ENCODE measurements around the gene PTPRN2. TPM values are rescaled to one million over a fixed set of nuclear protein-coding genes. Genes with fewer than 3 reads are reported as not detected.
A peak's percentile ranks its signal among the peaks of the same experiment; 100 is the strongest.

Gene PTPRN2
- total and polyA plus RNA-seq, 2 of the 8 experiments (the other 6 are each of a cell fraction or from before 2014, with no cell fraction given), result 2.6 to 4.5 TPM

- no peak overlapping the region for H2BK120ac ChIP-seq (replicated peaks; ENCODE audit: low read depth, low read length)
- peaks cover 0 to 17% (median 0%) of the 10 kb centered on the region in 4 experiments; a peak in 1 of 8 replicates for H3K36me3 ChIP-seq (ENCODE audit: control insufficient read depth in 2 of 4, insufficient read depth in 4 of 4, low read length in 3 of 4)
- H3K4me2 ChIP-seq (ENCODE audit: insufficient read depth in 1 of 2, low read depth in 2 of 2, low read length in 2 of 2), result peak overlapping the region; percentile 56 to 78; a peak in 1 of 4 replicates
- no peak overlapping the region for H3K23ac ChIP-seq (ENCODE audit: insufficient read length)
- no peak overlapping the region for H2BK15ac ChIP-seq (ENCODE audit: low read length)
- no peaks in the 10 kb centered on the region; a peak in 1 of 4 replicates for H3K9me3 ChIP-seq (ENCODE audit: insufficient read depth in 2 of 2, low read depth in 1 of 2, low read length in 1 of 2)
- no peaks in the 10 kb centered on the region for H3K79me2 ChIP-seq (ENCODE audit: control insufficient read depth in 1 of 2, insufficient read depth in 2 of 2, low read length in 2 of 2)
- CTCF ChIA-PET (ENCODE audit: partially characterized antibody), result no interaction called here
- DNase-seq (ENCODE audit: low read depth in 1 of 2, low spot score in 2 of 2), result peak in 1 of 2 experiments; percentile 38
- peaks cover 25 to 30% of the 10 kb centered on the region in 2 experiments for H4K20me1 ChIP-seq (replicated peaks in 1 of 2; ENCODE audit: control insufficient read depth in 1 of 2, insufficient read depth in 2 of 2, low read length in 2 of 2)
- no peak overlapping the region for H3K9ac ChIP-seq (replicated peaks in 1 of 4; ENCODE audit: extremely low read depth in 1 of 4, low read depth in 3 of 4, low read length in 3 of 4)
- no peak overlapping the region for H4K8ac ChIP-seq (ENCODE audit: extremely low read depth, insufficient read depth, low read length)
- peaks cover 7 to 40% (median 20%) of the 10 kb centered on the region in 4 experiments for H3K4me1 ChIP-seq (replicated peaks in 1 of 4; ENCODE audit: control insufficient read depth in 3 of 4, insufficient read depth in 4 of 4, low read length in 3 of 4)
- H3K27ac ChIP-seq (ENCODE audit: low read depth, low read length), result no peak overlapping the region
- no peak overlapping the region for H2AK5ac ChIP-seq (ENCODE audit: low read depth, low read length)
- H3K4me3 ChIP-seq (ENCODE audit: extremely low read depth in 1 of 4, insufficient read depth in 2 of 4, low read depth in 3 of 4, low read length in 4 of 4), result peak overlapping the region in 2 of 4 experiments; percentile 5 to 58; a peak in 3 of 8 replicates
- no peak overlapping the region for H3K4ac ChIP-seq (replicated peaks; ENCODE audit: insufficient read length, low read depth, low read length)
- H3K14ac ChIP-seq (ENCODE audit: insufficient read length), result no peak overlapping the region
- no peak overlapping the region for H4K5ac ChIP-seq (ENCODE audit: insufficient read length, low read depth, low read length)
- H3K23me2 ChIP-seq (ENCODE audit: low read depth, low read length), result peaks cover 13% of the 10 kb centered on the region; the same call in 1 of the 2 replicates
- H2BK12ac ChIP-seq (ENCODE audit: low read depth, low read length), result no peak overlapping the region
- peaks cover 87 to 95% (median 91%) of the 10 kb centered on the region in 4 experiments for H3K27me3 ChIP-seq (replicated peaks in 1 of 4; ENCODE audit: control insufficient read depth in 3 of 4, extremely low read depth in 1 of 4, insufficient read depth in 3 of 4, low read length in 3 of 4)
- H2BK20ac ChIP-seq (ENCODE audit: low read length), result no peak overlapping the region
- H4K91ac ChIP-seq (replicated peaks; ENCODE audit: insufficient read length, low read length), result no peak overlapping the region
- FAIRE-seq, result no peak
- WGBS, 2 experiments (ENCODE audit: extremely low coverage in 1 of 2, insufficient coverage in 1 of 2, insufficient read length in 1 of 2, insufficient replicate concordance in 2 of 2, low coverage in 1 of 2, low lambda C conversion rate in 2 of 2, missing lambda C conversion rate in 1 of 2), result 8% methylated on average over 13 of the region's 13 CpGs; no CpG with 5 or more reads in 1 of the 2 experiments
- POLR2A ChIA-PET (ENCODE audit: partially characterized antibody), result no interaction called here
- H3K56ac ChIP-seq (replicated peaks; ENCODE audit: insufficient read length, low read depth, low read length), result no peak overlapping the region
- H3K79me1 ChIP-seq (ENCODE audit: low read depth, low read length), result no peaks in the 10 kb centered on the region
- H2AFZ ChIP-seq (ENCODE audit: low read length), result no peak overlapping the region
- no peak overlapping the region; the same call in 1 of the 2 replicates for H3K18ac ChIP-seq (ENCODE audit: extremely low read depth, low read length)
- TF ChIP-seq RNF2 (IDR thresholded peaks at IDR 0.05; ENCODE audit: borderline replicate concordance, low read depth, low read length, missing control alignments, poor library complexity, severe bottlenecking) (peak; percentile 90), EZH2 (IDR thresholded peaks at IDR 0.05; ENCODE audit: low read depth, low read length, severe bottlenecking) (peak; percentile 45), EP300 (IDR thresholded peaks at IDR 0.05; ENCODE audit: borderline replicate concordance in 1 of 2, low read depth in 2 of 2, low read length in 2 of 2) (no peak), SUZ12 (IDR thresholded peaks at IDR 0.05; ENCODE audit: low read length) (peak; percentile 91)
- TF ChIP-seq, protein P1, sequence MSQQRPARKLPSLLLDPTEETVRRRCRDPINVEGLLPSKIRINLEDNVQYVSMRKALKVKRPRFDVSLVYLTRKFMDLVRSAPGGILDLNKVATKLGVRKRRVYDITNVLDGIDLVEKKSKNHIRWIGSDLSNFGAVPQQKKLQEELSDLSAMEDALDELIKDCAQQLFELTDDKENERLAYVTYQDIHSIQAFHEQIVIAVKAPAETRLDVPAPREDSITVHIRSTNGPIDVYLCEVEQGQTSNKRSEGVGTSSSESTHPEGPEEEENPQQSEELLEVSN (IDR thresholded peaks at IDR 0.05), result no peak
- H2BK5ac ChIP-seq (ENCODE audit: low read depth, low read length), result no peak overlapping the region
Measured at GRCh38 chr7:157686285-157686894, 901.2 kb downstream of the PTPRN2 start.

All from H1 (cell line).